Vagina (tissue), 2 donors: ENCODE results near the gene CADM1. TPM values are rescaled to one million over a fixed set of nuclear protein-coding genes. Genes with fewer than 3 reads are reported as not detected.

Experiments
- DNase-seq, 2 donors: peaks; one replicate each; pipeline ENCODE4 v3.0.0-alpha.2; 2017; ENCODE audit errors: extremely low spot score in 2 of 2
- H3K27ac ChIP-seq: fragments of 200-600 bp; sonication (generic); one replicate; pipeline ENCODE4 v1.5.1; 2019
- H3K27me3 ChIP-seq: fragments of 200-600 bp; sonication (generic); one replicate; pipeline ENCODE4 v1.5.1; 2019
- H3K36me3 ChIP-seq, 2 donors: fragments of 200-600 bp; sonication (generic); one replicate each; pipeline ENCODE4 v1.5.1; 2017 to 2019
- H3K4me1 ChIP-seq: fragments of 200-600 bp; sonication (generic); one replicate; pipeline ENCODE4 v1.5.1; 2019
- H3K4me3 ChIP-seq, 2 donors: fragments of 200-600 bp; sonication (generic); 1 replicate in 1 of 2; 2 replicates in 1 of 2; pipeline ENCODE4 v1.5.1; 2016 to 2019
- H3K9me3 ChIP-seq: fragments of 200-600 bp; sonication (generic); one replicate; pipeline ENCODE4 v1.5.1; 2019
- POLR2A ChIP-seq, 2 donors: fragments of 450-650 bp; IDR thresholded peaks; one replicate each; pipeline ENCODE4 v1.6.1; 2017; ENCODE audit warnings: antibody characterized with exemption in 2 of 2, mild to moderate bottlenecking in 2 of 2, moderate library complexity in 2 of 2
- POLR2AphosphoS5 ChIP-seq, 2 donors: sonication (generic); formaldehyde crosslinking; IDR thresholded peaks; one replicate each; pipeline ENCODE4 v1.9.0; 2017; ENCODE audit warnings: antibody characterized with exemption in 2 of 2, mild to moderate bottlenecking in 2 of 2, low read depth in 1 of 2; ENCODE audit not compliant: insufficient read depth in 1 of 2
- intact Hi-C: fragments of 100-400 bp; cut with DNase I; formaldehyde crosslinking; loops from one replicate; pipeline ENCODE4 v1.15.1; 2023
- total RNA-seq: library from RNA; depleted of rRNA; stranded (reverse); fragments of >200 nt; gene quantifications from one replicate; pipeline ENCODE4 v1.2.3, GENCODE V29; 2016
- TF ChIP-seq, protein P1 (sequence below), 3 experiments: fragments of 450-650 bp in 2 of 3; fragments of 200-600 bp in 1 of 3; sonication (generic) in 1 of 3; IDR thresholded peaks; one replicate each; pipeline ENCODE4 v1.5.1; 2017 to 2019; ENCODE audit warnings: antibody characterized with exemption in 3 of 3, mild to moderate bottlenecking in 2 of 3, moderate library complexity in 2 of 3

Gene CADM1
- total RNA-seq, 1 donor from 2014 or later = 37.1 TPM

DNA sequence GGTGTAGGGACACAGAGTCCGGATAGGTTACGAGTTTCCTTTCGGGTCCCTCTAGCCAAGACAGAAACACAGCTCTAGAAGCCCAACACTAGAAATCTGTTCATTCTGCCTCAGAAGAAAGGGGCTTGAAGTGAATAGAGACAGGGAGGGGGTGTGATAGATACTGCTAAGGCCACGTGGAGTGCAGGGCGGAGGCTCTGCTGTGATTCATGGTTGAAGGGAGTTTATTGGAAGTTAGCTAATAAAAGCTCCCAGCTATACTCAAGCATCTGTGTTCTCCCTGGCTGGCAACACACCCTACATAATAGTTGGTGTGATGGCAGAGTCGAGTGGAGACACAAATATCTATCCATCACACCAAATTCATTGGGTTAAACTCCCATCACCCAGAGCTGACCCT lies 337.4 kb downstream of the CADM1 start:
- no peak for DNase-seq
- no peaks in the 10 kb centered on the region for H3K36me3 ChIP-seq
- no peak overlapping the region for H3K4me3 ChIP-seq
- H3K4me1 ChIP-seq = peaks cover 14% of the 10 kb centered on the region
- intact Hi-C loops = no loop called here
- no peaks in the 10 kb centered on the region for H3K27me3 ChIP-seq
- TF ChIP-seq, protein P1, sequence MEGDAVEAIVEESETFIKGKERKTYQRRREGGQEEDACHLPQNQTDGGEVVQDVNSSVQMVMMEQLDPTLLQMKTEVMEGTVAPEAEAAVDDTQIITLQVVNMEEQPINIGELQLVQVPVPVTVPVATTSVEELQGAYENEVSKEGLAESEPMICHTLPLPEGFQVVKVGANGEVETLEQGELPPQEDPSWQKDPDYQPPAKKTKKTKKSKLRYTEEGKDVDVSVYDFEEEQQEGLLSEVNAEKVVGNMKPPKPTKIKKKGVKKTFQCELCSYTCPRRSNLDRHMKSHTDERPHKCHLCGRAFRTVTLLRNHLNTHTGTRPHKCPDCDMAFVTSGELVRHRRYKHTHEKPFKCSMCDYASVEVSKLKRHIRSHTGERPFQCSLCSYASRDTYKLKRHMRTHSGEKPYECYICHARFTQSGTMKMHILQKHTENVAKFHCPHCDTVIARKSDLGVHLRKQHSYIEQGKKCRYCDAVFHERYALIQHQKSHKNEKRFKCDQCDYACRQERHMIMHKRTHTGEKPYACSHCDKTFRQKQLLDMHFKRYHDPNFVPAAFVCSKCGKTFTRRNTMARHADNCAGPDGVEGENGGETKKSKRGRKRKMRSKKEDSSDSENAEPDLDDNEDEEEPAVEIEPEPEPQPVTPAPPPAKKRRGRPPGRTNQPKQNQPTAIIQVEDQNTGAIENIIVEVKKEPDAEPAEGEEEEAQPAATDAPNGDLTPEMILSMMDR (IDR thresholded peaks at IDR 0.05) = no peak
- TF ChIP-seq POLR2AphosphoS5 (IDR thresholded peaks at IDR 0.05; ENCODE audit: insufficient read depth in 1 of 2, low read depth in 1 of 2) (no peak), POLR2A (IDR thresholded peaks at IDR 0.05) (no peak)
- no peak overlapping the region for H3K27ac ChIP-seq
- no peaks in the 10 kb centered on the region for H3K9me3 ChIP-seq

DNA sequence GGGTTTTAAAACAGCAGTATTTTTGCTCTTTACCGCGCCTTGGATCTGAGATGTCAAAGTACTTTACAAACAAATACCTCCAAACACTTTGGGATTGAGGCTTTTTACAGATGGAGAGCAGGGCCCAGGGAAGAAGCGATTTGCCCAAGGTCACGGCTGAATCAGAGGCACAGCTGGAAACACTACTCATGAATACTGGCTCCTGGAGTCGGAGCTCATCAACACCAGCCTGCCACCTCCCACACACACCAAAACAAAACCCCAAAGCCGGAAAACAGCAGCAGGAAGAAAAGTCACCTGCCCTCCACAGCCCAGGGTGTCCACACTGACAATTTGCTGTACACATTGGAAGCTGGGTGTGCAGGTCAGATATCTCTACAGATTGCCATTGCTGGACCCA lies 339.4 kb downstream of the CADM1 start:
- Histone ChIP-seq H3K36me3 (no peaks in the 10 kb centered on the region), H3K4me1 (peaks cover 14% of the 10 kb centered on the region), H3K27me3 (no peaks in the 10 kb centered on the region), H3K27ac (no peak overlapping the region), H3K9me3 (no peaks in the 10 kb centered on the region), H3K4me3 (no peak overlapping the region)
- TF ChIP-seq POLR2AphosphoS5 (IDR thresholded peaks at IDR 0.05; ENCODE audit: insufficient read depth in 1 of 2, low read depth in 1 of 2) (no peak), POLR2A (IDR thresholded peaks at IDR 0.05) (no peak)
- TF ChIP-seq, protein P1 (IDR thresholded peaks at IDR 0.05) = no peak
- intact Hi-C loops = no loop called here
- DNase-seq = no peak

DNA sequence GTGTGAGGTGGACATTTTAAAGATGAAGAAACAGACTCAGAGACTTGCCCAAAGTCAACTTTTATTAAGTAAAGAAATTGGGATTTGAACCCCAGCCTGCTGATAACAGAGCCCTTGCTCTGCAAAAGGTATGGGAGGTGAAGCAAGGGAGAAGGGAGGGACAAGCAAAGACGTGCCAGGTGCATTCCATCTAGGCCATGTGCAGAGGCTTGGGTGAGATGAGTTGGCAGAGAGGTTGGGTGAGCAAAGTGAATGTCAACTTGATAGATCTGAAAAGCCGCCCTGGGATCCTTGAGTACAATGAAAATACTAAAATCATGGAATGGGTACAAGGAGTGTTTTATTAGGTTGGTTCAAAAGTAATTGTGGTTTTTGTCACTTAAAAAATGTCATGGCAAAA lies 341.3 kb downstream of the CADM1 start:
- TF ChIP-seq POLR2A (IDR thresholded peaks at IDR 0.05) (no peak), POLR2AphosphoS5 (IDR thresholded peaks at IDR 0.05; ENCODE audit: insufficient read depth in 1 of 2, low read depth in 1 of 2) (no peak)
- TF ChIP-seq, protein P1 (IDR thresholded peaks at IDR 0.05) = no peak
- Histone ChIP-seq H3K4me3 (no peak overlapping the region), H3K4me1 (peaks cover 10% of the 10 kb centered on the region), H3K27me3 (no peaks in the 10 kb centered on the region), H3K36me3 (no peaks in the 10 kb centered on the region), H3K27ac (no peak overlapping the region), H3K9me3 (no peaks in the 10 kb centered on the region)
- no peak for DNase-seq
- intact Hi-C loops = no loop called here

DNA sequence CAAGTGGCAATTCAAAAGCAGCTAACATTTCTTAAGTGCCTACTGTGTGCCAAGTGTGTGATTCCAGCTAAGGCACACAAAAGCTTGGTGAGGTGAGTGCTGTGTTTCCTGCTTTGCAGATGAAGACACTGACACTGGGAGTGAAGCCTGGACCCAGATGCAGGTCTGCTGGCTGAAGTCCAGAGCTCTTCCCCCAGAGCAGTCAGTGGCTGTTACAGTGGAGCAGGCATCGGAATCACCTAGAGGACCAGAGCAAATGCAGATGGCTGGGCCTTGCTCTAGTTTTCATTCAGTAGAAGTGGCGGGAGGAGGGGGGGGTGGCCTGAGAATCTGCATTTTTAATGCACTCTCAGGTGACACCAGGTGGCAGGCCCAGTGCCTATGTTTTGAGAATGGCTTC lies 342.3 kb downstream of the CADM1 start:
- no peak for DNase-seq
- Histone ChIP-seq H3K27me3 (no peaks in the 10 kb centered on the region), H3K9me3 (no peaks in the 10 kb centered on the region), H3K4me3 (no peak overlapping the region), H3K4me1 (no peaks in the 10 kb centered on the region), H3K36me3 (no peaks in the 10 kb centered on the region), H3K27ac (no peak overlapping the region)
- intact Hi-C loops = no loop called here
- TF ChIP-seq, protein P1 (IDR thresholded peaks at IDR 0.05) = no peak
- TF ChIP-seq POLR2A (IDR thresholded peaks at IDR 0.05) (no peak), POLR2AphosphoS5 (IDR thresholded peaks at IDR 0.05; ENCODE audit: insufficient read depth in 1 of 2, low read depth in 1 of 2) (no peak)

DNA sequence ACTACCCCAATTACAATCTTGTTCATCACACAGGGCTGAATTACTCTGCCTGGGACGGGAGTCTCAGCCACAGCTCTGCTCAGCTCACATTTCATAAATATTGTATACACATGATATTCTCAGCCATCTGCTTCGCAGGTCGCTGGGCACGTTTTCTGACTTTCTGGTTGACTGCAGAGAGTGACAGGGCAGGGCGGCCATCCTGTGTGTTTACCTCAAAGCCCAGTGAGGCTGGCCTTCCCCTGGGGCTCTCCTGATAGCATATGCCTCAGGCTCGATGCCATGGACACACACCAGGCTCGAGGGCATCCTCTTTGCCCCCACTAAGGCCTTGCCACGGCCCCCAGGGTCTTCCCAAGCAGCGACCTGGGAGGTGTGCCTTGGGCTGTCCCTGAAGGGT lies 345.0 kb downstream of the CADM1 start:
- TF ChIP-seq, protein P1 (IDR thresholded peaks at IDR 0.05) = no peak
- TF ChIP-seq POLR2AphosphoS5 (IDR thresholded peaks at IDR 0.05; ENCODE audit: insufficient read depth in 1 of 2, low read depth in 1 of 2) (no peak), POLR2A (IDR thresholded peaks at IDR 0.05) (no peak)
- no peak overlapping the region for H3K27ac ChIP-seq
- no peaks in the 10 kb centered on the region for H3K4me1 ChIP-seq
- H3K9me3 ChIP-seq = no peaks in the 10 kb centered on the region
- no peaks in the 10 kb centered on the region for H3K27me3 ChIP-seq
- H3K36me3 ChIP-seq = no peaks in the 10 kb centered on the region
- intact Hi-C loops = no loop called here
- no peak for DNase-seq
- H3K4me3 ChIP-seq = no peak overlapping the region
